GF-D8 (cell line): ENCODE data around the gene KRTAP10-2.

Experiments used
- DNase-seq: peaks from one replicate; lab custom pipeline; 2025; lab: John Stamatoyannopoulos, UW

Gene KRTAP10-2

DNA sequence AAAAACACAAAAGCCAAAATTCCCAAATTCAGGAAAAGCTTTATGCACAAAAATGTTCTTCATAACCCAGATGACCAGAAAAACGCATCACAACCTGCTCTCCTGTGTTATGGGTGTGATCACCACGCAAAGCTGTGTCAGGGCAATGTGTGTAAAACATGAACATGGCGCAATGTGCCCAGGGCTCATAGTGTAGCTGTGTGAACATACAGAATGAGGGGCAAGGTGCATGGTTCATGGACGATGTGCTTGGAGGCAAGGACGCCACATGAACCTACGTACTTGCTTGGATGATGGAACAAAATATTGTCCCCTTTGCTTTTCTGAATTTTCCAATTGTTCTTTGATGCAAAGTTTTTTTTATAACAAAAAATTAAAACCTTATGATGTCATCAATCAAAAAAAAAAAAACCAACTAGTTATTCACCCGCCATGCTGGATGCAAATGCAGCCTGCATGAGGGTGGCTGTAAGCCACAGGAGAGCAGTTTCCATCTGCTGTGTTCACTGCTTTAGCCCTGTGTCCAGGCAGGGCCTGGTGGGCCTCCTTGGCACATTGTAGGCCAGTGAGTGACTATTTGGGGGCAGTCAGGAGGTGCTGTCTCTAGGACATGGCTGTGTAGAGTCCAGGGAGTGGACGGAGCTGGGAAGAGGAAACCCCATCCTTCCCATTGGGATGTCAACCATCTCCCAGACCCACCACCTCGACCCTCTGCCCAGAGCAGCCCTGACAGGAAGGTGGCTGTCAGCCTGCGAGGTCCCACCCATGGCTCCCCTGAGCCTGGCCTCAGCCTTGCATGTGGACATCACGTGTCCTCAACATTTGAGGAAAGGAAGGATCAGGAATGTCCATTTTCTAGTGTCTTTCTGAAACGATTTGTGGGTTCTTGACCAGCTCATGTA, 25.0 kb downstream of the KRTAP10-2 start:
- DNase-seq, result no peak

DNA sequence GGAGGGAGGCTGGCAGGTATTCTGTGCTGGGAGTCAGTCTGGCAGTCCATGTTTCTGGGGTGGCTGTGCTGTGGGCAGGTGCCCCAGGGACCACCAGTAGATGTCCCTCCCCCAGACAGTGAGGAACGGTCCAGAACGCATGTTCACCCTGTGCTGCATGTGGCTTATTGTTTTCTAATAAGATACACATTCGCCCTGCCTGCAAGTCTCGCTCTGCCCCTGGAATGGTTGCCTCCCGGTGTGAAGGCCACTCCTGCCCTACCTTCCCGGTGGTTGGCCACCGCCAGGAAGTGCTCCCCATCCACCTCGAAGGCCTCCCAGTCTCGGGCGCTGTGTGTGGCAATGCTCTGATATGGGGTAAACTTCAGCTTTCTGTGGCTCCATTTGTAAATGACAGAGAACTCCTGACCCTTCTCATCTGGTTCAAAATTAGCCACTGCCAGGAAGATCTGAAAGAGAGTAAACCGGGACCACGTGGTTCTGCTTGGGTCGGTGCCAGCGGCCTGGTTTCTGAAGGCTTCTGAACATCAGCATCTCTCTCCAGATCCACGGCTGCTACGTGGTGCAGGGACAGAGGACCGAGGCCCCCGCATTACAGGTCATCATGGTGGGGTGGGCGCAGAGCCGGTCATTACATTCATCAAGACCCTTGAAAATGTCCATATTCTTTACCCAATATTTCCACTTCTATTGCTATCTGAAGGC, 25.8 kb downstream of the KRTAP10-2 start:
- DNase-seq, result no peak

DNA sequence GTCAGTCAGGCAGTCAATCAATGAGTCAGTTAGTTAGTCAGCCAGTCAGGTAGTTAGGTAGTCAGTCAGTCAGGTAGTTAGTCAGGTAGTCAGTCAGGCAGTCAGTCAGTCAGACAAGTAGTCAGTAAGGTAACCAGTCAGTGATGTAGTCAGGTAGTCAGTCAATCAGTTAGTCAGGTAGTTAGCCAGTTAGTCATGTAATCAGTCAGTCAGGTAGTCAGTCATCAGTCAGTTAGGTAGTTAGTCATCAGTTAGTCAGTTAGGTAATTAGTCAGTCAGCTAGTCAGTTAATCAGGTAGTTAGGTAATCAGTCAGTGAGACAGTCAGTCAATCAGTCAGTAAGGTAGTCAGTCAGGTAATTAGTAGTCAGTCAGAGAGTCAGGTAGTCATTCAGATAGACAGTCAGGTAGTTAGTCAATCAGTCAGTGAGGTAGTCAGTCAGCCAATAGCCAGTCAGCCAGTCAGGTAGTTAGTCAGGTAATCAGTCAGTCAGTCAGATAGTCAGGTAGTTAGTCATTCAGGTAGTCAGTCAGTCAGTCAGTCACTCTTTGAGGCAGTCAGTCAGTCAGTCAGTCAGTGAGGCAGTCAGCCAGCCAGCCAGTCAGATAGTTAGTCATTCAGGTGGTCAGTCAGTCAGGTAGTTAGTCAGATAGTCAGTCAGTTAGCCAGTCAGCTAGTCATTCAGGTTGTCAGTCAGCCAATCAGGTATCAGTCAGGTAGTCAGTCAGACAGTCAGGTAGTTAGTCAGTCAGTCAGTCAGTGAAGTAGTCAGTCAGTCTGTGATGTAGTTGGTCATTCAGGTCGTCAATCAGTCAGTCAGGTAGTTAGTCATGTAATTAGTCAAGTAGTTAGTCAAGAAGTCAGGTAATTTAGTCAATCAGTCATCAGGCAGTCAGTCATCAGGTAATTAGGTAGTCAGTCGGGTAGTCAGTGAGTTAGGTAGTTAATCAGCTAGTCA, 26.6 kb downstream of the KRTAP10-2 start:
- DNase-seq, result no peak

DNA sequence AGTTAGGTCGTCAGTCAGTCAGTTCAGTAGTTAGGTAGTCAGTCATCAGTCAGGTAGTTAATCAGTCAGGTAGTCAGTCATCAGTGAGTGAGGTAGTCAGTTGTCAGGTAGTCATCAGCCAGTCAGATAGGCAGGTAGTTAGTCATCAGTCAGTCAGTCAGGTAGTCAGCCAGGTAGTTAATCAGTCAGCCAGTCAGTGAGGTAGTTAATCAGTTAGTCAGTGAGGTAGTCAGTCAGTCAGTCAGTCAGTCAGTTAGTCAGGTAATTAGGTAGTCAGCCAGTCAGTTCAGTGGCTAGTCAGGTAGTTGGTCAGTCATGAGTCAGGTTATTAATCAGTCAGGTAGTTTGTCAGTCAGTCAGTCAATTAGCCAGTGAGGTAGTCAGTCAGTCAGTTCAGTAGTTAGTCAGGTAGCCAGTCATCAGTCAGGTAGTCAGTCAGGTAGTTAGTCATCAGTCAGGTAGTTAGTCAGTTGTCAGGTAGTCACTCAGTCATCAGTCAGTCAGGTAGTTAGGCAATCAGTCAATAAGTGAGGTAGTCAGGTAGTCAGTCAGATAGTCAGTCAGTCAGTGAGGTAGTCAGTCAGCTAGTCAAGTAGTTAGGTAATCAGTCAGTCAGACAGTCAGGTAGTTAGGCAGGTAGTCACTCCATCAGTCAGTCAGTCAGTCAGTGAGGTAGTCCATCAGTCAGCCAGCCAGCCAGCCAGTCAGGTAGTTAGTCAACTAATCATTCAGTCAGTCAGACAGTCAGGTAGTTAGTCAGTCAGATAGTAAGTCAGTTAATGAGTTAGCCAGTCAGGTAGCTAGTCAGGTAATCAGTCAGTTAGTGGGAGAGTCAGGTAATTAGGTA, 27.5 kb downstream of the KRTAP10-2 start:
- no peak for DNase-seq

DNA sequence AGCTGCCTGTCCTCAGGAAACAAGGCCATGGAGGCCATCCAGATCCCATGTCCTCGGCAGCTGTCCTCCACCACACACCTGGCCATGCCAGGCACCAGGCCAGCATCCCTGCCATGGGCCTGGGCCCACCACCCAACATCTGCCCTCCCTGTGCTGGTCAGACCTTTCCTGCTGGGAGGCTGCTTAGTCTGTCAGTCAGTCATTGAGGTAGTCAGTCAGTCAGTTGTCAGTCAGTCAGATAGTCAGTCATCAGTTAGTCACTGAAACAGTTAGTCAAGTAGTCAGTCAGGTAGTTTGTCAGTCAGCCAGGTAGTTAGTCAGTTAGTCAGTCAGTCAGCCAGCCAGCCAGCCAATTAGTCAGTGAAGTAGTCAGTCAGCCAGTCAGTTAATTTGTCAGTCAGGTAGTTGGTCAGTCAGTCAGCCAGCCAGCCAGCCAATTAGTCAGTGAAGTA, 28.5 kb downstream of the KRTAP10-2 start:
- DNase-seq, result no peak

DNA sequence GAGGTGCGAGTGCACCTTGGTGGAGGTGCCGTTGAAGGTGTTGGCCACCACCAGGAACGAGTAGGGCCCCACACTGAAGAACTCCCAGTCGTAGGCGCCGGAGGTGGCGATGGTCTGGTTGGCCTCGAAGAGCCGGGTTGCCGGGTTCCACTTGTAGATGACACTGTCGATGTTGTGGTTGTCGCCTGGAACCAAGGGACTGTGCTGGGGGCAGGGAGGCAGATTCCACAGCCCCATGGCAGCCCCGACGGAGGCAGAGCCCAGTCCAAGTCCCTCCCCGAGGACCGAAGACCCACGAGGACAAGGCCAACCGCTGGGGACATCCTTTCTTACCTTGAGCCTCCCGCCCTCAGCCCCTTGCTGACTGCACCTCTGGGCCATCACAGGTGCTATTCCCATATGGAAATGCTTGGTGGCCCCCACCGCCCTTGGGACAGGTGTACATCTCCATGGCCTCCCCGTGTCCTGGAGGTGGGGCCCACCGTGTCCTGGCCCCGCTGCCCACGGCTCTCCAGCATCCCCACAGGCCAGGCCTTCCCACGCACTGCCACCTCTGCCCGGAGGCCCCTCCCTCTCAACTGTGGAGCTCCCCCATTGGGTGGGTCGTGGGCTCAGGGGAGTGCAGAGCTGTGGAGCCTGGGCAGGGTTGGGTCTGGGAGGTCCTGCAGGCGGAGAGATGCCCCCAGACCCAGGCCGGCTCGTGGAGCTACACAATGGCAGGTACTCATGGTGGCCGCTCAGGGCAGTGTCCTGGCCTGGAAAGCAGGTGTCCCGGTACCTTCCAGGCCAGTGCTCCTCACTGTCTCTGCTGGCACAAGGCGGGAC, 29.2 kb downstream of the KRTAP10-2 start:
- DNase-seq, result no peak

DNA sequence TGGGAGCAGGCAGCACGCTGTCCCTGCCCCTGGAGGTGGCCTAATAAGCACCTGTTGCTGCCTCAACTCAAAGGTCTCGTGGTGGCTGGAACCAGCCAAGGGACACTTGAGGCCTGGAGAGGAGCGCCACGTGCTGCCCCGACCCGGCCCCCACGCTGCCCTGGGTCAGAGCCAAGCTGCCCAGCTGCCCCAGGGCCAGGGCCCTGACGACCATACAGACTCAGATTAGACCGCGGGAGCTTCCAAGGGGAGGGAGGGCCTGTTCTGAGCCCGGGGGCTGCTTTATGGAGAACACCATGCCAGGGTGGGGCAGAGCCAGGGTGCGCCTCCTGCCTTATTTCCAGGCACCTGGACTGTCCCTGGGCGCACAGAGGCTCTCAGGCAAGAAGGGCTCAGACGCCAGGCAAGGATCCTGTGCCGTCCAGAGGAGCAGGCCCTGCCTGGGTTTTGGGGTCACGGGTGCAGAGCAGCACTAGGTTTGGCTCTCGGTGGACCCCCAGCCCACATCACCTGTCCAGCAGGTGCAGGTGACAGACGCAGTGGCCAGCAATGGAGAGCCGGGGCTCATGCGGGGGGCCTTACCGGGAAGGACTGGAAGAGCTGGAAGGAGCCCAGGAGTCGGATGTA, 29.9 kb downstream of the KRTAP10-2 start:
- no peak for DNase-seq

DNA sequence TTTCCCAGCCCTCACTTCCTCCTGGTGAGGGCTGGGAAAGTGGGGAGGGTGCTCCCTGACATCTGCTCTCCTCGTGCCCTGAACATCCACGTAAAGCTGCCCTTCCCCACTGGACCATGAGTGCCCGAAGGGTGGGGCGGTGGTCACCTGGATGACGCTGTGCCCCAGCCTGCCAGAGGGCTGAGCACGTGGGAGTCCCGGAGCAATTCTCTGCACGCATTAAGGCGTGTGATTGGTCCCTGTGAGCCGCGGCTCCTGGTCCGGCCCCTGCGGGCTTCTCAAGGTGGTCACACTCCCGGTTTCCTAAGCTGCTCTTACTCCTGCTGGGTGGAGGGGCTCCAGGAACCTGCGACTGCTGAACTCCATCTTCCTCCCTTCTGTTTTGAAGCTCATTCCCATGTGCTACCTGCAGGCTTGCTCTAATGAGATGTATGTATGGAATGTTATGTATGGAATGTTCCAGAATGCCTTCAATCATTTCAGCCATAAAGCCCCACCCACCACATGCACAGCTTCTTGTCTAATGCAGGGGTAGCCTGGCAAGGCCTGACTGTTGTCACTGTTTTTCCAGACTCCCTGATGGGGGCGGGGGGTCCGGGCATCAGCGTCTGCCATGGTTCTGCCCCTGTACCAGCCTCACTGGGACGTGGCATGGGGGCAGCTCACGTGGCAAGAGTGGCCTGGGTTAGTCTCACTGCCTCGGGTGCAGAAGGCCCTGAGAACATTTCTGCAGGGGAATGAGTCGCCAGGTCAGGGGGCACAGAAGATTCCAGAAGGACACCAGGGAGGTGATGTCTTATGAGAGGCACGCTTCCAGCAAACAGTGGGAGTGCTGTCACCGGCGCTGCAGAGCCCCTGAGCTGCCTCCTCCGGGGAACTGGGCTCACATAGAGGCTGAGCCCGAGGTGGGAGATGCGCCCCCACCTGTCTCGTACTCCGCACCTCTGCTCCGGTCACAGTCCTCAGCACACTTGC, 30.7 kb downstream of the KRTAP10-2 start:
- no peak for DNase-seq

DNA sequence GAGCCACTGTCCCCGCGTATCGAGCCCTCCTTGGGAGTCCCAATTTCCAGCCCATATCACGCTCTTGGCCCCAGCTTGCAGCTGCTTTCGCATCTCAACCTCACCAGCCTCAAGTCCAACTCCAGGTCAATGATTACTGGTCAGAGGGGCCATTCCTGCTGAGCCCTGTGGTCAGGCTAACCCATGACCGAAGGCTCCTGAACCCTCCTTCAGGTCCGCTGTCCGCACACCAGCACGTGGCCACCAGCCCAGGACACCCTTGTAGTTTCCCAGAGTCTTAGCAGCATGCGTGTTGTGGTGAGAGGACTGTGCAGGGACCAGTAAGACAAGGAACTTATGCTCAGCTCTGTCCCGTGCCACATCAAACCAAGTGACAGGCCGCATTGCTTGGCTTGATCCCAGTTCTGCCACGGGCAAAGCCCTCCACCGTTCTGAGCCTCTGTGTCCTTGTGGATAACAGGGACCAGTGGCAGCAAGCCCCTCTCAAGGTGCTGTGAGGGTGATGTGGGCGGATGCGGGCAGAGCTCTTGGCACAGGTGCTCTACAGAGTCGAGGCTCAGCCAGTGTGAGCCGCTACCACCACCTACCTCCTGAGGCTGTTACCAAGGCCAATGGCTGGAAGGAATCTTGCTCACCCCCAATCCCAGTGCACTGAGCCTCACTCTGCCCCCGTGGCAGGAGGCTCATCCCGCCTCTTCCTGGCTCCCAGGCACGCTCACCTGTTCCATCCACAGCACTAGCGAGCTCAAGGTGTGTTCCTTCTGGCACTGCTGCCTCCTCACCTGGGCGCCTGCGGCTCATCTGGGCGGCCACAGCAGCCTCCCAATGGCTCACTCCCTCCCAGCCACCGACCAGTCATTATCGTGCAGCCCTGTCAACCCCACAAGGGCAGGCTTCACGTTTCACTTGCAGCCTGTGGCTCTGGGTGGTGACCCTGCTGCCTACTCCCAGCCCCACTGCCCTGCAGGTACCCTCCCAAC, 31.7 kb downstream of the KRTAP10-2 start:
- DNase-seq, result no peak

DNA sequence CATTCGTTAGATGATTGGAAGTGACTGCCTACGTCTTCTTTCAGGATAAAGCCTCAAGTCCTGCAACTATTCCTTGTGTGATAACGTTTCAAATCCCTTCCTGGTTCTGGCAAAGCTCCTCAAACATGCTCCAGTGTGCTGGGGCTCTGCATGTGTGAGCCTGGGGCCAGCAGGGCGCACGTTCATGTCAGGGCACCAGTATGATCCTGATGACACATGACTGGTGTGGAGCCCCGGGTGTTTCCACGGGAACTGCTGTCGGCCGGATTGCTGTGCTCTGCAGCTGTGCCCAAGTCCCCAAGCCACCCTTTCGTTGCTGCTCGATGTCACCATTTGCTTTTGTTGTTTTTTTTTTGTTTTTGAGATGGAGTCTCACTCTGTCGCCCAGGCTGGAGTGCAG, 32.6 kb downstream of the KRTAP10-2 start:
- no peak for DNase-seq

DNA sequence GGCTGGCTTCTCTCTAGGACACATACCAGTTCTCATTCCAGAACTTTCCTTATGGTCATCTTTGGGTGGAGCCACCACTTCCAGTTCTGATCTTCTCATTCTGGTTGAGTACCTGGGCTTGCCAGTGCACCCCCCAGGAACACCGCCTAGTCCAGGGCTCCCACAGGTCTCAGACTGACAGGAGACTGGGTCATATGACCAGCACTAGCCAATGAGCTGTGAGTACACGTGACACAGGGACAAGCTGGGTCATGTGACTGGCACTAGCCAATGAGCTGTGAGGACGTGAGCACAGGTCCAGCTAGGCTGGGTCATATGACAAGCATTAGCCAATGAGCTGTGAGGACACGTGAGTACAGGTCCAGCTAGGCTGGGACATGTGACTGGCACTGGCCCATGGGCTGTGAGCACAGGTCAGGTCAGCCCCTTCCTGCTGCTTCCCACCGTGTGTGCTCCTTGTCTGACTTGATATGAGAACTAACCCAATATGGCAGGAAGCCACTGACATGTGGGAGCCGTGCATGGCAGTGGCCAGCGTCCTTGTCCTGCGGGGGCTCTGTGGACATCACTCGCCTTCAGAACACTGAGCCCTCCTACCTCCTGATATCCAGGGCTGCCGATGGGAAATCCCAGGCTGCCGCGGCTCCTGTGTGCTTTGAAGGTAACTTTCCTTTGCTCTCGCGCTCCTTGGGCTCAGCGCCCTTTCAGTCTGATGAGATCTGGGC, 34.0 kb downstream of the KRTAP10-2 start:
- DNase-seq, result no peak

DNA sequence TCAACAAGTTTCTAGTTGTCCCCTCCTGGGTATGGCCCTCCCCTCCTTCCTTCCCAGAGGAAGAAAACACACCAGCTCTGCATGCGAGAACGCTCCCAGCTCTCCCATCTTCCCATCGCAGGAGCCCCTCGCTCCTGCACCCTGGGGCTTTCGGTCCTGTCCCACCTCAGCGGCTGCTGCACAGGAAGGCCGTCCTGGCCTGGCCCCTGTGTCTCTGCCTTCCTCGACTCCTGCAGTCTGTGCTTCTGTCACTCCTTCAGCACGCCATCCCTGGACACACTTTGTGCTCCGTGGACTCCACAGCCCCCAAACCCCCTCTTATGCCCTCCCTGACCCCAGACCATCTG, 34.5 kb downstream of the KRTAP10-2 start:
- DNase-seq, result no peak

DNA sequence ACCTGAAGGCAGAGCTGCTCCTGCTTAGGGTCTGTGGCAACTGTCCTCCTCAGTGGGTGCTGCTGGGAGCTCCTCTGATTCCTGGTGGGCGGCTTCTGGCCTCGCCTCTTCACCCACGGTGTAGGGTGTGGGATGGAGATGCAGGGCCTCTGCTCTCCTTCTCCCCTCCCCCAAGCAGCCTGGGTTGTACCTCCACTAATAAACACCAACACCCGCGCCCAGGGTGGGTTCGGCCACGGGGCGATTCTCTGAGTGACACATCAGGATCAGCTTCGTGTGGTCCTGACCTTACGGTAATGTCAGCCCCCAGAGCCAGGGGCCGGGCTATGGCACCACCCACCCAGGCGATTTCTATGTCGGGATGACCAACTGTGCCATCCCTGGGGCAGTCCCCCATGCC, 35.0 kb downstream of the KRTAP10-2 start:
- no peak for DNase-seq

DNA sequence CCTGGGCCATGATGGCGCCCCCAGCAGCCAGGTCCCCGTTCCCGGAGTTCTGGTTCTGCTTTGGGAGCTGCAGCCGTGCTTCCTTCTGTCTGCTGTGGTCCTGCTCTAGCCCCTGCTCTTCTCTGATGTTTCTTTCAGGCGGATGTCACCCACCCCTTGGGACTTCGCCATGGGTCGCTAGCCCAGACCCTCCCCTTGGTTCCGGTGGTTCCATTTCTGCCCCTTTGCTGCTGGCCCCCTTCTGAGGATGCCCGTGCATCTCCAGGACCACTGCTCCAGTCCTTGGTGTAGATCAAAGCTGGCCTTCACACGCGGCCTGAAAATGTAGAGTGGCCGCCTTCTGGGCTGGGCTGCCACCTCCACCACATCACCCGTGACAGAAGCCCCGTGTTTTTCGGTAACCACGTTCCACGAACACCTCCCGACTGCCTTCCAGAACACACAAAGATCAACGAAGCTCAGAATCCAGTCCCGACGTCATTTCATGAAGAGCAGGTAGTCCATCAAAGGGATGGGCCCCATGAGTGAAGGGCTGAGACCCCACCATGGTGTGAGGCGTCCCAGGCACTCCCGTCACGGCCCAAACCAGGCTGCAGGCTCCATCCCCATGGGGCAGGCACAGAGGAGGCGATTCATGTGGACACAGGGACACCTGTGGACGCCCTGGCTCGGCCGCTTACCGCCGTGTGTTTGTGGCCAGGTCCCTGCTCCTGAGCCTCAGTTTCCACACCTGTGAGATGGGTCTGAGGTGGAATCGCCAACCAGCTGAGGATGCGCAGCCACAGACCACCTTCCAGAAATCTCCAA, 35.7 kb downstream of the KRTAP10-2 start:
- no peak for DNase-seq

DNA sequence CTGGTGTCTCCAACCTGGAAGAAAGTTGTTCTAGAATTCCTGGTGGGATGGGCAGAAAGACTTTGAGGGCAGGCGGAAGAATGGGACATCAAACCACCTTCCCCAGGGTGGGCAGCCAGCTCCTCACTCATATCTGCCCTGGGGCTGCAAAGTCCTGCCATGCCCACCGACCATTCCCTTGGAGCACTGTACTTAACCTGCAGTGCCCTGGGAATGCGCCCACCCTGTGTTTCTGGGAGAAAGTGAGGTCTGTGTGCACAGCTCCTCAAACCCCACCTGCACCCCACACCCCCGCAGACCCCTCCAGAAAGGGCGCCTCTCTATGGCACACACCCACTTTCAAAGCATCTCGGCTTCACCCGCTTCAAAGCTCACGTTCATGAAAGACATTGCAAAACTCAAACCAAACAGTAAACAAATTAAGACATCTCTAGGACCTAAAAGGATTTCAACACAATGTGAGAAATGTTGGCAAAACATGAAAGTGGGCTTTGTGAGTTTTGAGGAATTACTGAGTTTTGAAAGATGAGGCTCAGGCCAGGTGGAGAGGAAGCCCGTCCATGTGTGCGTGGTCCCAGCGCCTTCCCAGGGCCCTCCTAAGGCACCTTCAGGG, 36.5 kb downstream of the KRTAP10-2 start:
- no peak for DNase-seq

DNA sequence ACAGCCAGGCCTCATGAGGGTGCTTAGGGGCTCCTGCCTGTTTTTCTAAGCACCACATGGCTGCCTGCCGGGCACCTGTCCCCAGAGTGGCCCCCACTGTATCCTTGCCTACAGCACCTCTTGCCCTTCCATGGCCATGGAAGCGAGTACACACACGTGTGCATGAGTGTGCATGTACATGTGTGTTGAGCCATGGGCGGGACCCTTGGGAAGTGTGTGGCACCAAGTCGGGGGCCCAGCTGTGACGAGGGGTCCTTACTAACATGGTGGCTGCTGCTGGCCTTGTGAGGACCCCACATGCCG, 37.1 kb downstream of the KRTAP10-2 start:
- no peak for DNase-seq
